DOHH2 (cell line): ENCODE data around the gene C16orf54.

Experiments
- EZH2phosphoT487 ChIP-seq: fragments of 200-600 bp; sonication (generic); IDR thresholded peaks from 2 replicates; pipeline ENCODE4 v1.6.1; 2017; ENCODE audit warnings: borderline replicate concordance, mild to moderate bottlenecking, antibody characterized with exemption, low read length, moderate library complexity, mixed read lengths
- TF ChIP-seq, protein P1 (sequence below): fragments of 200-600 bp; sonication (generic); IDR thresholded peaks from one replicate; pipeline ENCODE4 v1.5.1; 2014; ENCODE audit warnings: antibody characterized with exemption, mild to moderate bottlenecking, low read depth, low read length; ENCODE audit not compliant: poor library complexity, severe bottlenecking

DNA sequence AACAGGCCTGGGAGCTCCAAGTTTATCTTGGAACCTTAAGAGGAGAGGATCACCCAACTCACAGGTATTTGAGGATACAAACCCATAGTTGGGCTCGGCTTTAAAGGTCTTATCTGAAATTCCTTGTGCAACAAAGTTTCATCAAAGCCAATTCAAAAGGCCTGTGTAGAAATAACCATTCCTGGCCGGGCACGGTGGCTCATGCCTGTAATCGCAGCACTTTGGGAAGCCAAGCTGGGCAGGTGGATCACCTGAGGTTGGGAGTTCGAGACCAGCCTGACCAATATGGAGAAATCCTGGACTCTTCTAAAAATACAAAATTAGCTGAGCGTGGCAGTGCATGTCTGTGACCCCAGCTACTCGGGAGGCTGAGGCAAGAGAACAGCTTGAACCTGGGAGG lies 28.7 kb downstream of the C16orf54 start:
- TF ChIP-seq, protein P1, sequence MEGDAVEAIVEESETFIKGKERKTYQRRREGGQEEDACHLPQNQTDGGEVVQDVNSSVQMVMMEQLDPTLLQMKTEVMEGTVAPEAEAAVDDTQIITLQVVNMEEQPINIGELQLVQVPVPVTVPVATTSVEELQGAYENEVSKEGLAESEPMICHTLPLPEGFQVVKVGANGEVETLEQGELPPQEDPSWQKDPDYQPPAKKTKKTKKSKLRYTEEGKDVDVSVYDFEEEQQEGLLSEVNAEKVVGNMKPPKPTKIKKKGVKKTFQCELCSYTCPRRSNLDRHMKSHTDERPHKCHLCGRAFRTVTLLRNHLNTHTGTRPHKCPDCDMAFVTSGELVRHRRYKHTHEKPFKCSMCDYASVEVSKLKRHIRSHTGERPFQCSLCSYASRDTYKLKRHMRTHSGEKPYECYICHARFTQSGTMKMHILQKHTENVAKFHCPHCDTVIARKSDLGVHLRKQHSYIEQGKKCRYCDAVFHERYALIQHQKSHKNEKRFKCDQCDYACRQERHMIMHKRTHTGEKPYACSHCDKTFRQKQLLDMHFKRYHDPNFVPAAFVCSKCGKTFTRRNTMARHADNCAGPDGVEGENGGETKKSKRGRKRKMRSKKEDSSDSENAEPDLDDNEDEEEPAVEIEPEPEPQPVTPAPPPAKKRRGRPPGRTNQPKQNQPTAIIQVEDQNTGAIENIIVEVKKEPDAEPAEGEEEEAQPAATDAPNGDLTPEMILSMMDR, result no peak
- no peak for TF ChIP-seq EZH2phosphoT487
